Adipose tissue (tissue), 3 donors: ENCODE data around the gene TFR2. TPM values are rescaled to one million over a fixed set of nuclear protein-coding genes. Genes with fewer than 3 reads are reported as not detected.

ENCODE experiments used
- H3K27ac ChIP-seq: one replicate; pipeline ENCODE4 v1.5.1; 2013; ENCODE audit warnings: low read depth, low read length
- WGBS, 3 donors: extraction: QIAGEN DNeasy Blood & Tissue Kit; methylation state at CpG; one replicate each; pipeline ENCODE4 v1.1.7; 2013; 5-methylcytosine and 5-hydroxymethylcytosine counted together
- polyA plus RNA-seq, 3 donors: library from polyadenylated mRNA; stranded (reverse); fragments of 200-250 nt; gene quantifications; one replicate each; pipeline ENCODE4 v1.2.3, GENCODE V29; 2013
- donor health status: healthy with polysubstance abuse.
- donor health status: Bipolar disorder and iron deficiency.
- donor health status: healthy.

The TFR2 gene
- polyA plus RNA-seq, 3 donors, result 0.22 to 1.5 (median 0.48) TPM

GRCh38 chr7:100603726-100604027, 37.7 kb downstream of the TFR2 start:
- peak overlapping the region; percentile 11 for H3K27ac ChIP-seq
- 14 to 20% (median 16%) methylated on average over 10 of the region's 10 CpGs for WGBS, 3 donors

- 45 to 53% (median 50%) methylated on average over 19 to 21 of the region's 21 CpGs for WGBS, 3 donors
- no peak overlapping the region for H3K27ac ChIP-seq
Measured at GRCh38 chr7:100602889-100603725, 38.2 kb downstream of the TFR2 start.

GRCh38 chr7:100600730-100601038, 40.7 kb downstream of the TFR2 start:
- 76 to 83% (median 80%) methylated on average over 9 of the region's 9 CpGs for WGBS, 3 donors
- no peak overlapping the region for H3K27ac ChIP-seq

- H3K27ac ChIP-seq, result no peak overlapping the region
- 62 to 74% (median 69%) methylated on average over 17 to 18 of the region's 18 CpGs for WGBS, 3 donors
Measured at GRCh38 chr7:100599911-100600729, 41.2 kb downstream of the TFR2 start.

GRCh38 chr7:100598425-100598824, 42.9 kb downstream of the TFR2 start:
- H3K27ac ChIP-seq, result no peak overlapping the region
- 83 to 85% (median 85%) methylated on average over 4 of the region's 4 CpGs for WGBS, 3 donors

GRCh38 chr7:100595188-100595587, 46.2 kb downstream of the TFR2 start:
- no peak overlapping the region for H3K27ac ChIP-seq
- 95 to 98% (median 96%) methylated on average over 7 of the region's 7 CpGs for WGBS, 3 donors

- H3K27ac ChIP-seq, result no peak overlapping the region
- 89 to 94% (median 91%) methylated on average over 17 of the region's 17 CpGs for WGBS, 3 donors
Measured at GRCh38 chr7:100591596-100591995, 49.8 kb downstream of the TFR2 start.

GRCh38 chr7:100590077-100590737, 51.1 kb downstream of the TFR2 start:
- WGBS, 3 donors, result 24 to 55% (median 31%) methylated on average over 20 of the region's 20 CpGs
- no peak overlapping the region for H3K27ac ChIP-seq

GRCh38 chr7:100589341-100589947, 51.9 kb downstream of the TFR2 start:
- H3K27ac ChIP-seq, result no peak overlapping the region
- 36 to 42% (median 37%) methylated on average over 7 of the region's 7 CpGs for WGBS, 3 donors

GRCh38 chr7:100588438-100588837, 52.9 kb downstream of the TFR2 start:
- WGBS, 3 donors, result 63 to 73% (median 65%) methylated on average over 1 of the region's 1 CpG
- no peak overlapping the region for H3K27ac ChIP-seq

GRCh38 chr7:100586266-100587025, 54.9 kb downstream of the TFR2 start, which contains the start of gene FBXO24:
TSS of gene FBXO24 (plus strand) at chr7:100586328. CDS start at chr7:100586626, 298 bp downstream.
- H3K27ac ChIP-seq, result no peak within 1 kb of the TSS
- WGBS, 3 donors, result 0 to 1% (median 1%) methylated on average over 52 to 53 of the region's 53 CpGs

- H3K27ac ChIP-seq, result no peak within 1 kb of the TSS
- 0 to 1% (median 0%) methylated on average over 58 to 60 of the region's 61 CpGs for WGBS, 3 donors
Measured at GRCh38 chr7:100585511-100586265, 55.7 kb downstream of the TFR2 start, which contains the start of gene LRCH4. TSS of gene LRCH4 (minus strand) at chr7:100586129. CDS start at chr7:100586100, 29 bp downstream.

- WGBS, 3 donors, result 1 to 9% (median 6%) methylated on average over 20 of the region's 20 CpGs
- no peak overlapping the region for H3K27ac ChIP-seq
Measured at GRCh38 chr7:100584683-100585510, 56.5 kb downstream of the TFR2 start.

- 19 to 33% (median 29%) methylated on average over 14 to 15 of the region's 15 CpGs for WGBS, 3 donors
- H3K27ac ChIP-seq, result no peak overlapping the region
Measured at GRCh38 chr7:100584054-100584682, 57.2 kb downstream of the TFR2 start.

GRCh38 chr7:100583132-100584053, 58.0 kb downstream of the TFR2 start:
- 21 to 34% (median 31%) methylated on average over 23 of the region's 23 CpGs for WGBS, 3 donors
- no peak overlapping the region for H3K27ac ChIP-seq
